ENCODE measurements around the gene TFPI2.

The TFPI2 gene

DNA sequence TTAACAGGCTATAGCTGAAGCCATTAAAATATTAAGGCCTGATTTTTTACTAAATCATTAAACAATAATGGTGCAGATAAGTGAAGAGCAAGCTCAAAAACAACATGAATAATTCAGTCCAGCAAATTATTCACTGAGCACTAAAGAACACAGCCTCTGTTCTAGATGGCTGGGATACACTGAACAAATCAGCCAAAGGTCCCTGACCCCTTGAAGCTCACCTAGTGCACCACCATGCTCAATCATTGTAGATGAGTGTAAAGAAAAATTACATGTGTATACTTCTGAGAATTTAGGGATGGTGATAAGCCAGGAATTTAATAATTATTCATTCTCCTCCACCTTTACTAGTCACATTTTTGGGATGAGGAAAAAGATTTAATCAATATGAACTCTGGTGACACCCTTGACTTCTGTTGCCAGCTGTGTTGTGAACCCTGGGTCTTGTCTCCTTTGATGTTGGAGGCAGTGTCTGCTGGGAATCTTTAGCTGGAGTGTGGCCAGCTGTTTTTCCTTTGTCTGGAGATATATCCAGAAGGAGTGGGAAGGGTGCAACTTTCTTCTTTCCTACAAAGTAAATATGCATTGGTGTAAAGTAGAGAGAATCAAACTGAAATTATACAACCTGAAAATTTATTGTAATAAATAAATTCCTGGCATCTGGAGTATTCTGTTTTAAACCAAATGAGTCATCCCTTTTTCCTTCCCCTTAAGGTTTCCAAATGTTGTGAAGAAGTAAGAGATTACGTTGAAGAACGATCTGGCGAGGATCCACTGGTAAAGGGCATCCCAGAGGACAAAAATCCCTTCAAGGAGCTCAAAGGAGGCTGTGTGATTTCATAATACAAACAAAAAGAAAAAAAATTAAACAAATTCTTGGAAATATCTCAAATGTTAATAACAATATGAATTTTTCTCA, 19.8 kb upstream of the TFPI2 start:
- no peak for DNase-seq

DNA sequence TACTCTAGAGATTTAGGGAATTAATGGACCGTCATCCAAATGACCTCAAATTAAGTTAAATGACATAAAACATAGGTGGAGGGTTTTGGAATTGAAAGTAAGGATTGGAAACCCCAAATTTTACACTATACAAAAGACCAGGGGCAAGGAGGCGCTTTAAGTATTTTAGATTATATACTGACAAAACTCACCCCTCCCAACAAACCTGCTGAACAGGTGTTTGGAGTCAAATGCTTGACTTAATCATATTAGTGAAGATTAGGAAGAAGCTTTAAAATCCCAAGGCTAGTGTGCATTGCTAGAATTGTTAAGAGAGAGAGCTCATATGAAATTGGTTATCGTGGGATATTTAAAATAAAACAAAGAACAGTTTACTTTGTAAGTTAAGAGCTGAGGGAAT, 15.7 kb upstream of the TFPI2 start, which contains the start of gene GNGT1:
Gene GNGT1, plus strand, starts transcription at position 301 of the 400 bp plus-strand sequence. CDS start 180 bp downstream, outside the sequence.
- DNase-seq = no peak

DNA sequence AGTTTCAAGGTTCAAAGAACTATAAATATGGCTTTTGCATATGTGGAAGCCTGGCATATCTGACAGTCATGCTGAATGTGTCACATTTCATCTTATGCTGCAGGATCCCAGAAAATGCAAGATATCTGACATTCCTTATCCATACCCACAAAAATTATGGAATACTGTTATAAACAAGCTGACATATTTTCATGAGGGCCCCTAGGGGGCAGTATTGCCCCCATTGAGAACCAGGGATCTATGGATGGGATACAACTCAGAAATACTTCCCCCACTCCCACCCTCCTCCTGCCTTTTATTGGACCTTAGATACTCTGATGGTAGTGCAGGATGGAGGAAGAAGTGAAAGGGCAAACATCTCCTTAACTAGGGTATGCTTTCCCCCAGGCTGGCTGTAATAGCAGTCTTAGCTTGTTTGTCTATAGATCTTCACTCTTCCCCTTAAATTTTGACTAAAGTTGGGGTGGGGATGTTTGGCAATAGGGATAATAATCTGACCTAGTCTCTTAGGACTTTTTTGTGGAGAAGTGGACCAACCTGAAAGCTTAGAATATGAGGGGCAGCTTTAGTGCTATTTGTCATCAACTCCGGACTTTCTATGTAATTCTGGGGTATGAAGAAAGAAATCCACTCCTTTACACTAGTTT, 12.3 kb upstream of the TFPI2 start:
- DNase-seq = peak in 2 of 51 donors; percentile 2 to 9

DNA sequence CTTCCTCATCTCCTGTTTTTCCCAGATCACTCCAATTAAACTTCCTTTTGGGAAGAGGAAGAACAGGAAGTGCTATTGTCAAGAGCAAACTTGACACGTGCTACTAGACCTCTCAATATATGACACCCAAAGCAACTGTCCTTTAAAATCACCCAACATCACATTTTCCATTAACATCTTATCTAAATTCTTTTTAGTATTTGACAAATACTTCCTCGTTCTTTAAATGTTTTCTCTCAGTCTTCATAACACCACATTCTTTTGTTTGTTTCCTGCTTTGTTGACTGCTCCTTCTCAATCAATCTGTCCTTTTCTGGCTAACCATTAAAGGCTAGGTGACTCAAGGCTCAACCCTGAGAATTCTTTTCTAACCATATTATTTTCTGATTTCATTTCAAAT, 7.1 kb upstream of the TFPI2 start:
- DNase-seq = no peak

DNA sequence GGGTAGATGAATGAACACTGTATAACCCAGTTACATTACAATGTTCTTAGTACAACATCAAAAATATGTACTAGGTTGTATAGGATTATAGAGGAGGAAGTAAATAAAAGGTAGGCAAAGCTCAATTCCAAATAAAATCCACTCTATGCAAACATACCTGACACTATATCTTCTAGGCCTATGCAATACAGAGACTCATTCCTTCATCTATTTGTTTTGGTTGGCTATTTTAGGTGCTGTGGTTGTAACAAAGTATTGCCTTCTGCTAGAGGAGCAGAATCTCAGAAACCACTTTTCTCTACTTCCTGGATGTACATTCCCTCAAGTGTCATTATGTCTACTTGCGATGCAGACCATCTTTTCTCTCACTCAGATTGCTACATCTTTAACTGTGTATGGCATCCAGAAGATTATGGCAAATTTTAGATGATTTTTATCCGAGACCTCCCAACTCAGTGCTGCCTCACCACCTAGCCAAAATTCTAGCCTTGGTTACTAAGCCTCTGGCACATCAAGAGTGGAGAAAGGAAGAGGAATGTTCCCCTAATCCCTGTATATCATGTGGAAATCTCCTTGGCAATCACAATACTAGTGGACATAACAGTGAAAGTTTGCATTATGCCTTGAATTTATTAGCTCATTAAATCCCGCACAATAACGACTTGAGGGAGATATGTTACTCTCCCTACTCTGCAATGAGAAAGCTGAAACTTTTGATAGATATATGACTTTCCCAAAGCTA, 5.5 kb upstream of the TFPI2 start:
- no peak for DNase-seq

DNA sequence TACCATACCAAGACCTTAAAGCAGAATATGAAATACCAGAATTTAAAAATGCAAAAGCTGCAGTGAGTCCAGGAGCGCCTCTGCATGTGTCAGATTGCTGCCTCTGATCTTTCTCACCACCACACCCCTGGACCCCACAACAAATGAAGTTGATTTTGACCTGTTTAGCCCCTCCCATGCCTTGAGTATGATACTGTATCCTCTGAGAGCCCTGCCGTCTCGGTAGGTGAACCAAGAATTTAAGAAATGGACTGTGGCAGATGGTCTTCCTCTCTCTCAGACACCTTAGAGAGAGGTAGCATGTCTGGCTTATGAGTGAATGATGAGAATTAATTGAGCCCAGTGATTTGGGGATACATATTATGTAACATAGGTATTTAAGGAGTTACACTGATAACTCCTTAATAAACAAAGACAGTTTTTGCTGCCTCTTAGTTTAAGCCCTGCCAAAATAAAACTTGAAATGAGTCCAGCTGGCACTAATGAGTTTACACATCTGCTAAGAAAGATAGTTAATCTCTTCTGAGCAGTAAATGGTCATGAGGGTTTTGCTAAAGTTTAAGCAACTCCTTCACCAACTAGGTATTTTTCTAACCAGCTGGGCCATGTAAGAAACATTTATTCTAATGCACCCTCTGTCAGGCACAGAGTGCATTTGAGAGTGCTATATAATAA, 4.5 kb upstream of the TFPI2 start:
- no peak for DNase-seq

DNA sequence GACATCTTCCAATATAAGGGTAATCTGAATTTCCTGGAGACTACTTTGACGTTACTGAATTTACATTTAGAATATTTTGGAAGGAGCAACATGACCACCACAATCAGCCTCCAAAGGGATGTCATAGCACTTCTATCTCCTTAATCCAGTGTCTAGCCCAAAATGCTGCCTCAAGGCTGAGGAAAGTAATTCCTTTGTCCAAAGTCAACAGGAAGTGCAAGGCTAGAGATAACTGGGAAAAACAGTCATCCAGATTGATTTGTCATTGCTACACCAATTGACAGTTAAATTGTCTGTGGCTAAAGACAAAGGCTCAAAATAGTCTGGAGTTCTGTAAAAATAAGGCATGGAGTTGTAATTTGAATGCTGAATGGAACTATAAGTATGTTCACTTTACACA, 3.9 kb upstream of the TFPI2 start:
- no peak for DNase-seq

DNA sequence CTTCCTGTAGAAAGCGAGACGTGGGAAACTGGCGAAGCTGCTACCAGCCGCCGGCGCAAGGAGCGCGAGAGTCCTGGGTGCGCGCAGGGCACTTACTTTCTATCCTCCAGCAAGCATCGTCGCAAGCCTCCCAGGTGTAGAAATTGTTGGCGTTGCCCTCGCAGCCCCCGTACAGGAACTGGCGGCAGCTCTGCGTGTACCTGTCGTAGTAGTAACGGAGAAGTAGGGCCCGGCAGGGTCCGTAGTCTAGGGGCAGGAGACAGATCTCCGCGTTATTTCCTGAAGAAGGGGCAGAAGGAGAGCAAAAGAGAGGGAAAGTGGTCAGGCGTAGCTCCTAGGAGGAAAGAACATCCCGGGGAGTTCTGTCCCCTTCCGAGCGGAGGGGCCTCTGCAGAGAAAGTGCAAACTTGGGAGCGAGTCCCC, 501 bp downstream of the TFPI2 start:
- DNase-seq = no peak

DNA sequence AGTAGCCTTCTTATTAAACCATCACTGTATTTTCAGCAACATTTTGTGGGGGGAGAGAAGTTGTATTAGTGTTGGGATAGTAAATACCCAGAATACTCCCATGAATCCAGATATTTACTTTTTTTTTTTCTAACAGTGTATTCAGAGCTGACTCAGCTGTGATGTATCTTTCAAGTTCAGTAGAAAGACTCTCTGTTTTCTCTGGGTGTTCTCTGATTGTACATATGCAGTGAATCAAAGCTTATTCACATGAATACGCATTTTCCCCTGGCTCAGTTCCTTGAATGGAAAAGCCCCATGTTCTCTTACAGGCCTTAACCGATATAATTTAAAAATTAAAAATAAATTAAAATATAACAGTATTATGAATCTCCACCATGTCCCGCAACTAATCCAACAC, 1.3 kb downstream of the TFPI2 start:
- no peak for DNase-seq

DNA sequence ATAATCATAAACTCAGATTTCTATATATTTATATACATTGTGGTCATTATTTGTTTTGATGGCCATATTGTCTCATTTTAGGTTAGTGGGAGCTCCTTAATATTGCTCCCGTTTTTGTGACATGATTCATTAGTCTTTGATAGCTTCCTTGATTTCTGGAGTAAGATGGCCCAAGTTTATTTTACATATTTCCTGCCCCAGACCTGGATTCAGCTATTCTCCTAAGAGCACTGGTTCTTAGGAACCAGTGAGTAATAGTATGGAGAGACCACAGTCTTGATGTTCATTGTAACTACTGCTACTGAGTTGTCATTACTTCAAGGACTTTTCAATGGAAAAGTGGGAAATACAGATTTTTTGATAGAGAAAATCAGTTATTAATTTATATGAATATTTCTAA, 6.0 kb downstream of the TFPI2 start:
- no peak for DNase-seq

DNA sequence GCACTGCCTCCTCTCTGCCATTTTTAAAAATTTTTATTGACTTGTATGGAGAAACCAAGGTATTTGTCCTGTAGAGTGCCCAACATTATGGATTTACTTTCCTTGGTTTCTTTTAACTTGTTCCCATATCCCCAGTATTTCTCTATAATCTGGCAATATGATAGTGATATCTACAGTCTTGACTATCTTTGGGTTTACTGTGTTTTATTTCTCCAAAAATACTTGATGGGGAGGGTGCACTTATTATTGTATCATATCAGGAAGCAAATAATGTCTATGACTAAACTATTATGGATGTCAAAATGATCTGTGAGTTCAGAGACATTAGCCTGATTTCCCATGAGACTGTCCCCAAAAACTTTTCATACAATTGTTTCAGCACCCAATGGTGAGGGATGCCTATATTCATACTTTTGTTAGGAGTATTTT, 6.6 kb downstream of the TFPI2 start:
- no peak for DNase-seq

DNA sequence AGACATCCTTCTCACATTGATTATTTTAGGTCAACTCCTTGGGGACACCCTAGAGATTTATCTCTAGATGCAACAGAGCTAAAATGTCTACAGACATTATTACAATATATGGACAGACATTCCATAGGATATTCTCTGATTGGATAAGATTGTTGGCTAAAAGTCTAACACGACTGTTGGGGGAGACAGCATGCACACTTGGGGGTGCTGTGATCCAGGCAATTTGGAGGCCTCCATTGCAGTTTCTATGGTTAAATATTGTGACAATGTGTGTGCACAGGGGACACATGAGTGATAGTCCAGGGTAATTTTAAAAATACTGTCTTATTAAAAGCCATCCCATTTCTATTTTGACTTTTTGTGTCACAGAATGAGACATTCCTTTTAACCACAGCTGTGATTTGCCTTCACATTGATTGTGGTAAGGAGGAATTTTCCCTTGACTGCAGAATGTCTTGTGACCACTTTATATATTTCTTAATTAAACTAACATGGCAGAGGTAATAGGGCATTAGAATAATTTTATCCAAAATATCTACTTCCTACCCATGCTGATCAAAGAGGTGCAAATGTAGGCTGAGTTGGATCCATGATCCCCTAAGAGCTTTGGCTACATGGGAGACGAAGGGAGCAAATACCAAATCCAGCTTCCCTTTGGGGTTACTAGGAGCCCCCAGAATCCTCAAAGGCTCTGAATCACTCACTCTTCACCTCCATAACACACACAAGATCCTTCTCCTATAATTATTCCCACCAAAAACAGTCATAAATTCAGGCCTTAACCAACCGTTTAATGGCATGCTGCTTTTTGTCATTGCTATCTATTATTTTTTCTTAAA, 7.3 kb downstream of the TFPI2 start:
- DNase-seq = no peak

DNA sequence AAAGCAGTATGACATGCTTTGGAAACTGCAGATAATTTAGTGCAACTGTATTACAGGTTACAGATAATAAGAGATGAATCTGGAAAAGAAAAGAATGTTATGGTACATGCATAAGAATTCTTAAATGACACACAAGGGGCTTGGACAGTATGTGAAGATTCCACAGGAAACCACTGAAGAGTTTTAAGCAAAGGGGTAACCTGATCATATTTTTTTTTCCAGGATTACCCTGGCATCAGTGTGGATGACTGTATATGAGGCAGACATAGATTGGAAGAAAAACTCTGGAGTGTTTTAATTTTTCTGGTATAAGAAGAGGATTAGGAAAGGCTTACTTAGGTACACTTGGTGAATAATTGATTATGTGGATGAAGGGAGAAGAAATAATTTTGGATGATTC, 8.1 kb downstream of the TFPI2 start:
- DNase-seq = no peak

DNA sequence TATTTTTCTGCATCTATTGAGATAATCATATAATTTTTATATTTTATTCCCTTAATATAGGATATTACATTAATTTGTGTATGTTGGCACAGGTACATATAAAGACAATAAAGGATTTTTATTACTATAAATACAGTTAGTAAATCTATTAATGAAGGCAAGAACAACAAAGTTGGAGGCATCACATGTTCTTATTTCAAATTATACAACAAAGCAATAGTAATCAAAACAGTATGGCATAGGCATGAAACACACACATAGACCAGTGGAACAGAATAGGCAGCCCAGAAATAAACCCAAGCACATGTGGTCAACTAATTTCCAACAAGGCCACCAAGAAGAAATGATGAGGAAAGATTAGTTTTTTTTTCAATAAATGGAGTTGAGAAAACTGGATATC, 11.2 kb downstream of the TFPI2 start:
- no peak for DNase-seq

DNA sequence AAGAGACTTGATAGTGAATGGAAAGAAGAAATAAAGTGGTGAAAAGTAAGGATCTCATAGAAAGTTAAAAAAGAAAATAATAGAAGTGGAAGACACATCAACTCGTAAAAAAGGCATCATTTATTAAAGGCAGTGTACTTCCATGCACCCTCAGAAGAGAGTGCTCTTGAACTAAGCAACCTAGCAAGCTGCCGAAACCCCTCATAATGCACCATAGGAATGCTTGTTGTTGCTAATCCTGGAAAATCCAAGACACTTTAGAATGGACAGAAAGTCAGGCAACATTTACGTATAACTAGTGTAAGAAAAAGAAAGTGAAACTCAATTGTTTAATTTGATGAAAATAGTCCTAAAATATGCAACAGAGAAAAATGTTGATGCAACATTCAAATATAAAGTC, 12.8 kb downstream of the TFPI2 start:
- DNase-seq = no peak

DNA sequence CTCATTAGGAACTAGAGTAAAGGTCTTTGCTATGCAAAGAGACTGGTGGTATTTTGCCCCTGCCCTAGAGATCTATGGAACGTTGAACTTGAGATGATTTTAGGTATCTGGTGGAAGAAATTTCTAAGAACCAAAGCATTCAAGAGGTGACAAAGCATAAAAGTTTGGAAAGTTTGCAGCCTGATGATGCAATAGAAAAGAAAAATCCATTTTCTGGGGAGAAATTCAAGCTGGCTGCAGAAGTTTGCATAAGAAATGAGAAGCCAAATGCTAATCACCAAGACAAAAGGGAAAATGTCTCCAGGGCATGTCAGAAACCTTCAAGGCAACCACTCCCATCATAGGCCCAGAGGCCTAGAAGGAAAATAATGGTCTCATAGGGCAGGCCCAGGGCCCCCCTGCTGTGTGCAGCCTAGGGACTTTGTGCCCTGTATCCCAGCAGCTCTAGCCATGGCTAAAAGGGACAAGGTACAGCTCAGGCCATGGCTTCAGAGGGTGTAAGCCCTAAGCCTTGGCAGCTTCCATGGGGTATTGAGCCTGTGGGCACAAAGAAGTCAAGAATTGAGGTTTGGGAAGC, 16.5 kb downstream of the TFPI2 start:
- no peak for DNase-seq

DNA sequence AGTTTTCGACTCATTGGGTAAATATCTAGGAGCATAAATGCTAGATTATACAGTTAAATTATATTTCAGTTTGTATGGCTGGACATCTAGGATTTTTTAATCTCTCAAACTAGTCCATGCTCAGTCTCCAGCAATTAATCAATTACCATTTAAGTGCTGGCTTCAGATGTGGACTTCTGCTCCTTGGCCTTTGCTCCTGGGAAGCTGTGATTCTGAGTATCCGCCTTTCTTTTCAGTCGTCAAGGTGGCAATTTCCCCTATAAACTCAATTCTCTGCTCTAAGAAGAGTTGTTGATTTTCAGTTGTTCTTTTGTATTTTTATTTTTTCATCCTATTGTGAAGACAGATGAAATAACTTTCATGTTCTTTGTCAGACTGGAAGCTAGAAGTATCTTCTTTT, 23.7 kb downstream of the TFPI2 start:
- no peak for DNase-seq

DNA sequence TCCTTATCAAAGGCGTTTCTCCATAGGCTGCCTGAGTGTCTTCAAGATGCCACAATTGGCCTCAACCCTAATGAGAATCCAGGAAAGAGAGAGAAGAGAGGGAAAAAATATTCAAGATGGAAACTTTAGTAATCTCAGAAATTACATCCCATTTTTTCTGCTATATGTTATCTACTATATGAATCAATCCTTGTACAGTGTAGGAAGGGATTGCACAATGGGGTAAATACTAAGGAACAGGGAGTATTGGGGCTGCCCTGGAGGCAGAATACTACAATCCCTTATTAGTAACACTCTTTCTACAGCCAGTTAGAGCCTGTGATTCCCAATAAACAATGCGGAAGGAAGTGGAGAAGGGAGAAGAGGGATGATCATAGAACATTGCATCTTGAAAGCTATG, 27.9 kb downstream of the TFPI2 start:
- no peak for DNase-seq

DNA sequence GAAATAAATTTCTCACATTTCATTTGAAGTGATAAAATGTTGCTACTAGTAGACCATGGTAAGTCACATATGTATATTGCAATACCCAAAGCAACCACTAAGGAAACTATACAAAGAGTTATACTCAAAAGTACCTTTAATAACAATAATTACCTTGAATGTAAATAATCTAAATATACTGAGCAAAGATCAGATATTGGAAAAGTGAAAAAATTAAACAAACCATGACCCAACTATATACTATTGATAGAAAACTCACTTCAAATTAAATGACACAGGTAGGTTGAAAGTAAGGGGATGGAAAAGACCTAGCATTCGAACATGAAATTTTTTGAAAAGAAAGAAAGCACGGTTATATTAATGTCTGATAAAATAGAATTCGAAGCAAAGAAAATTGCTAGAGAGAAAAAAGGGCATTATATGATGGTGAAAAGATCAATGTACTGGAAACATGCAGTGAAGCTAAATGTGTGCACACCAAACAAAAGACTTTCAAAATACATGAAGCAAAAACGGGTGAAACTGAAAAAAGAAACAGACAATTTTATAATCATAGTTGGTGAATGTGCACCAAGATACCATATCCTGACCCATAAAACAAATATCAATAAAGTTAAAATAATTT, 29.1 kb downstream of the TFPI2 start:
- DNase-seq = no peak

DNA sequence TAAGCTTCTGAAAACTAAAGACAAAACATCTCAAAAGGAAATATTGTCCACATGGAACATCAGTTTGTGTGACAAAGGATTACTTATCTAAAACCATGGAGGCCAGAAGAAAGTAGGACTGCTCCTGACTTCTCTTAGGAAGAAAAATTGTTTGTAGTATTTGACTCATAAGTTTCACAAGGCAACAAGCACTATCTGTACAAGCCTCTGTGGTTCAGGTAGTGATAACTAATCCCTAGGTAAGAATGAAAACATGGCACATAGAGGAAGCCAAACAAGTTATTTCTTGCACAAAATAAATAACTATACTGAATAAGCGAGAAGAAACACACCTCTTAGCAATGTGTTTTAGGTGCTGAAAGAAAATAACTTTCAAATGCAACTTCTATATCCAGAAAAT, 30.3 kb downstream of the TFPI2 start:
- DNase-seq = no peak

All from hypothalamus (tissue), 51 donors.